ENCODE results near the gene TXNDC5. TPM values are rescaled to one million over a fixed set of nuclear protein-coding genes. Genes with fewer than 3 reads are reported as not detected.

The TXNDC5 gene
- total RNA-seq, 3 donors from 2014 or later = 123 to 191 (median 165) TPM

GRCh38 chr6:7916959-7917358 is 6.4 kb upstream of the TXNDC5 start:
- no peak for DNase-seq (ENCODE audit: low spot score in 2 of 2)
- H3K36me3 ChIP-seq = no peaks in the 10 kb centered on the region
- intact Hi-C loops (cut with DNase I; ENCODE audit: low total_unique reads) = no loop called here

GRCh38 chr6:7914991-7915789 is 4.6 kb upstream of the TXNDC5 start:
- Histone ChIP-seq H3K27me3 (no peaks in the 10 kb centered on the region), H3K27ac (peak overlapping the region in 1 of 2 donors; percentile 85), H3K9me3 (no peaks in the 10 kb centered on the region), H3K4me1 (no peaks in the 10 kb centered on the region), H3K4me3 (no peak overlapping the region), H3K36me3 (no peaks in the 10 kb centered on the region)
- no peak for DNase-seq (ENCODE audit: low spot score in 2 of 2)
- TF ChIP-seq POLR2A (IDR thresholded peaks at IDR 0.05) = no peak
- peak in 2 of 3 donors; percentile 44 to 83 for TF ChIP-seq POLR2AphosphoS5 (IDR thresholded peaks at IDR 0.05)
- intact Hi-C loops (cut with DNase I; ENCODE audit: low total_unique reads) = no loop called here

More at GRCh38 chr6:7916959-7917358, 6.4 kb upstream of the TXNDC5 start:
- Histone ChIP-seq H3K9me3 (no peaks in the 10 kb centered on the region), H3K4me3 (no peak overlapping the region), H3K4me1 (no peaks in the 10 kb centered on the region), H3K27ac (no peak overlapping the region), H3K27me3 (no peaks in the 10 kb centered on the region)
- TF ChIP-seq POLR2AphosphoS5 (IDR thresholded peaks at IDR 0.05) (no peak), CTCF (IDR thresholded peaks at IDR 0.05) (no peak), POLR2A (IDR thresholded peaks at IDR 0.05) (no peak)

GRCh38 chr6:7914311-7914710 is 3.7 kb upstream of the TXNDC5 start:
- intact Hi-C loops (cut with DNase I; ENCODE audit: low total_unique reads) = no loop called here
- Histone ChIP-seq H3K4me3 (no peak overlapping the region), H3K9me3 (no peaks in the 10 kb centered on the region), H3K4me1 (no peaks in the 10 kb centered on the region), H3K36me3 (no peaks in the 10 kb centered on the region), H3K27me3 (no peaks in the 10 kb centered on the region), H3K27ac (peak overlapping the region in 1 of 2 donors; percentile 85)
- DNase-seq (ENCODE audit: low spot score in 2 of 2) = no peak
- TF ChIP-seq CTCF (IDR thresholded peaks at IDR 0.05) = no peak
- TF ChIP-seq POLR2AphosphoS5 (IDR thresholded peaks at IDR 0.05) = no peak
- no peak for TF ChIP-seq POLR2A (IDR thresholded peaks at IDR 0.05)

GRCh38 chr6:7912736-7913517 is 2.3 kb upstream of the TXNDC5 start:
- Histone ChIP-seq H3K27ac (no peak overlapping the region), H3K36me3 (no peaks in the 10 kb centered on the region), H3K4me3 (no peak overlapping the region), H3K9me3 (no peaks in the 10 kb centered on the region), H3K4me1 (no peaks in the 10 kb centered on the region), H3K27me3 (no peaks in the 10 kb centered on the region)
- TF ChIP-seq POLR2A (IDR thresholded peaks at IDR 0.05) (no peak), POLR2AphosphoS5 (IDR thresholded peaks at IDR 0.05) (no peak), CTCF (IDR thresholded peaks at IDR 0.05) (no peak)
- DNase-seq (ENCODE audit: low spot score in 2 of 2) = no peak
- intact Hi-C loops (cut with DNase I; ENCODE audit: low total_unique reads) = no loop called here

GRCh38 chr6:7912024-7912423 is 1.4 kb upstream of the TXNDC5 start:
- intact Hi-C loops (cut with DNase I; ENCODE audit: low total_unique reads) = no loop called here
- no peak for TF ChIP-seq POLR2A (IDR thresholded peaks at IDR 0.05)
- peak in 1 of 3 donors; percentile 31 for TF ChIP-seq POLR2AphosphoS5 (IDR thresholded peaks at IDR 0.05)
- no peak for TF ChIP-seq CTCF (IDR thresholded peaks at IDR 0.05)
- Histone ChIP-seq H3K27ac (no peak overlapping the region), H3K4me3 (no peak overlapping the region), H3K9me3 (no peaks in the 10 kb centered on the region), H3K27me3 (no peaks in the 10 kb centered on the region), H3K4me1 (no peaks in the 10 kb centered on the region), H3K36me3 (no peaks in the 10 kb centered on the region)
- no peak for DNase-seq (ENCODE audit: low spot score in 2 of 2)
